ENCODE measurements around the gene FGF9.

The FGF9 gene

GRCh38 chr13:21742096-21742495 is 71.2 kb downstream of the FGF9 start:
- Mint-ChIP-seq H3K9me3 (no peaks in the 10 kb centered on the region), H3K36me3 (ENCODE audit: low read depth) (no peaks in the 10 kb centered on the region), H3K27me3 (ENCODE audit: low read depth) (no peaks in the 10 kb centered on the region), H3K27ac (no peak overlapping the region), H3K4me3 (no peak overlapping the region), H3K4me1 (ENCODE audit: low read depth) (no peaks in the 10 kb centered on the region)
- no peak for DNase-seq (ENCODE audit: low spot score)

DNA sequence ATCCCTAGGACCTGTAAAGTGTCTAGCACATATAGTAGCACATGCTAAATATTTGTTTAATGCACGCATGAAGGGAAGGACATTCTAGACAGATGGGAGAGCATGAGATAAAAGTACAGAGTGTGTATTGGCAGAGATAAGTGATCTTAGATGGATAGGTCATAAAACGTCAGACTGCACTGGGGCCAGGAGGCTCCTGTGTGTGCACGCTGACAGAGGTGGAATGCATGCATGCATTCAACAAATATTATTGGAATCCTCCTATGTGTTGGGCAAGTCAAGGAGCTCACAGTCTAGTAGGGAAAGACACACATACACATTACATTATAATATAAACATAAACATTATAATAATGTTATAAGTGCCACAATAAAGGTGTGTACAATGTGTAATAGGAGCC is 73.3 kb downstream of the FGF9 start:
- H3K36me3 Mint-ChIP-seq (ENCODE audit: low read depth): no peaks in the 10 kb centered on the region
- no peak for DNase-seq (ENCODE audit: low spot score)
- no peaks in the 10 kb centered on the region for H3K9me3 Mint-ChIP-seq
- no peaks in the 10 kb centered on the region for H3K4me1 Mint-ChIP-seq (ENCODE audit: low read depth)
- H3K27ac Mint-ChIP-seq: no peak overlapping the region
- no peak overlapping the region for H3K4me3 Mint-ChIP-seq
- H3K27me3 Mint-ChIP-seq (ENCODE audit: low read depth): no peaks in the 10 kb centered on the region

- Mint-ChIP-seq H3K9me3 (no peaks in the 10 kb centered on the region), H3K36me3 (ENCODE audit: low read depth) (no peaks in the 10 kb centered on the region), H3K27ac (no peak overlapping the region), H3K4me3 (no peak overlapping the region), H3K27me3 (ENCODE audit: low read depth) (no peaks in the 10 kb centered on the region), H3K4me1 (ENCODE audit: low read depth) (no peaks in the 10 kb centered on the region)
- DNase-seq (ENCODE audit: low spot score): no peak
Observed at GRCh38 chr13:21745307-21745706, 74.4 kb downstream of the FGF9 start.

DNA sequence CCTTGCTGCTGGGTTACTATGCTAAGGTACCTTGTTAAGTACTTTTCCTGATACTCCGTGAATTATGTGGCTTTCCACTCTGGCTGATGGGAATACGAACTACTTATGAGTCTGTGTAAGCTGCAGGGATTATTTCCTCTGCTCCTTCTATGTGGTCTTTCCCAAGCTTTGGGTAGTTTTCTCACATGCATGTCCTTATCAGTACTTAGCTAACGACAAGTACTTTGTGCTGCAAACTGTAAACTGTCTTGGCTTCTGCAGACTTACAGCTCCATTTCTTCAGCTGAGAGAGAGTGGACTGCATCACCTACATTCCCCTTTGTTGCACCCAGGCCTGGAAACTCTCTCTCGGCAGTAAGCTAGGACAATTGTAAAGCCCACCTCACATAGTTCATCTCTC is 76.6 kb downstream of the FGF9 start:
- H3K27me3 Mint-ChIP-seq (ENCODE audit: low read depth): no peaks in the 10 kb centered on the region
- H3K4me1 Mint-ChIP-seq (ENCODE audit: low read depth): no peaks in the 10 kb centered on the region
- DNase-seq (ENCODE audit: low spot score): no peak
- no peaks in the 10 kb centered on the region for H3K36me3 Mint-ChIP-seq (ENCODE audit: low read depth)
- H3K27ac Mint-ChIP-seq: no peak overlapping the region
- no peak overlapping the region for H3K4me3 Mint-ChIP-seq
- H3K9me3 Mint-ChIP-seq: no peaks in the 10 kb centered on the region

- no peak overlapping the region for H3K27ac Mint-ChIP-seq
- no peak for DNase-seq (ENCODE audit: low spot score)
- no peak overlapping the region for H3K4me3 Mint-ChIP-seq
- no peaks in the 10 kb centered on the region for H3K36me3 Mint-ChIP-seq (ENCODE audit: low read depth)
- H3K4me1 Mint-ChIP-seq (ENCODE audit: low read depth): no peaks in the 10 kb centered on the region
- no peaks in the 10 kb centered on the region for H3K9me3 Mint-ChIP-seq
- H3K27me3 Mint-ChIP-seq (ENCODE audit: low read depth): no peaks in the 10 kb centered on the region
Observed at GRCh38 chr13:21748166-21748565, 77.3 kb downstream of the FGF9 start.

DNA sequence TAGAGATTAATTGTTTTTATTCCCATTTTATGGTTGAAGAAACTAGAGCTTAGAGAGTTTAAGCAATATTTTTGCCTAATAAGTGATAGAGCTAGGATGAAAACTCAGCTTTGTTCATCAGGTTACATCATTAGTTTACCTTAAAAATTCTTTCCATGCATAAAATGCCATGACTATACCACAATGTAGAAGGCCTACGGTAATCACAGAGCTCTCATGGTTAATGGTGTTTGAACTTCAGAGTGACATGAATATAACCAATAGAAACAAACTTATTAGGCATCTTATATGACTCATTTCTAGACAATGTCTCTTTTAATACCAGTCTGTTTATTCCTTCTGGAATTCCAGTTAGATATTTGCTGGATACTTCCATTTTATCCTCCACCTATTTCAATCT is 78.5 kb downstream of the FGF9 start:
- H3K4me1 Mint-ChIP-seq (ENCODE audit: low read depth): no peaks in the 10 kb centered on the region
- no peak overlapping the region for H3K27ac Mint-ChIP-seq
- no peak for DNase-seq (ENCODE audit: low spot score)
- H3K27me3 Mint-ChIP-seq (ENCODE audit: low read depth): no peaks in the 10 kb centered on the region
- H3K9me3 Mint-ChIP-seq: no peaks in the 10 kb centered on the region
- H3K4me3 Mint-ChIP-seq: no peak overlapping the region
- no peaks in the 10 kb centered on the region for H3K36me3 Mint-ChIP-seq (ENCODE audit: low read depth)

DNA sequence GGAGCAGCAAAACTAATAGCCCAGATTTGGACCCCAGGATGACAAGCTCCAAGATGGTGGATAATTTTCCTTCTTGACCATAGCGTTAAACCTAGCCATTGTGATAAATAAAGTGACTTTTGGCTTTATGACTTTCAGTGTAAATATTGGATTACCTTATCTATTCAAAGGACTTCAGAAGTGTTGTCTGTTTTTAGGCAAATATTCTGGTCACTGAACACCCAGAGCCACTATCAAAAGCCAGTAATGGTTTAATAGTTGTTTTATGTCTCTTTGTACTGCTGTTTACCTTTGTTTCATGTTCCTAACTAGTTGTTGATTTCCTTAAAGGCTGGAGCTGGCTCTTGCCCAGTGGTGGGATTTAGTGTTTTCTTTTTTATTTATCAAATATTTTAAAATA is 81.6 kb downstream of the FGF9 start:
- no peak overlapping the region for H3K4me3 Mint-ChIP-seq
- H3K36me3 Mint-ChIP-seq (ENCODE audit: low read depth): no peaks in the 10 kb centered on the region
- no peaks in the 10 kb centered on the region for H3K27me3 Mint-ChIP-seq (ENCODE audit: low read depth)
- H3K27ac Mint-ChIP-seq: no peak overlapping the region
- no peaks in the 10 kb centered on the region for H3K9me3 Mint-ChIP-seq
- H3K4me1 Mint-ChIP-seq (ENCODE audit: low read depth): no peaks in the 10 kb centered on the region
- DNase-seq (ENCODE audit: low spot score): no peak

DNA sequence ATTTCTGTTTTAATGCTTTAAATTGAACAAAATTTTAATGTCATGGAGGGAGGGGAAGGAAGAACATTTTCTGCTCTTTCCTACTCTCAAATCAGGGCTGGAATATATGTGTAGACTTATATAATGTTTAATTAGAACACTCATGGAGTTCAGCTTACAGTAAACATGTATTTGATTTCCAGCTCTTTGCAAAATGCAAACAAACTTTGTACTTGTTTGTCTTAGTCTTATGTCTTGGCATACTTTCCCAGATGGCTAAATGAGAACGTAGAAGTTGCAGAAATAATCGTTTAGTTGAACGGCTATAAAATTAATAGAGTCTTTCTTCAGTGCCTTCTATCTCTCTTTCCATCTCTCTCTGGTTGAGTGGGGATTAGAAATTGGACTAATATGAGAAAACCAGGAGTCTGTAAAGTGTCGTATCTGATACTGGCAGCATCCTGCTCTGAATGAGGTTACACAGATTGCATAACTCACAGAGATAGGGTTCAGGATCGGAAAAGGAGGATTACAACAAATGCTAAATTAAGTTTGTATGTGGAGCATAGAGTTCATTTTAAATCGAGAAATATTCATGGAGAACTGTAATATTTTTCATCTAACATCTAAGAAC is 82.3 kb downstream of the FGF9 start:
- no peak for DNase-seq (ENCODE audit: low spot score)
- no peaks in the 10 kb centered on the region for H3K9me3 Mint-ChIP-seq

More for the DNA sequence above, 82.3 kb downstream of the FGF9 start:
- no peaks in the 10 kb centered on the region for H3K4me1 Mint-ChIP-seq (ENCODE audit: low read depth)
- H3K27ac Mint-ChIP-seq: no peak overlapping the region
- no peaks in the 10 kb centered on the region for H3K36me3 Mint-ChIP-seq (ENCODE audit: low read depth)
- H3K27me3 Mint-ChIP-seq (ENCODE audit: low read depth): no peaks in the 10 kb centered on the region
- no peak overlapping the region for H3K4me3 Mint-ChIP-seq
